Suppressor macrophage treated with lipopolysaccharide for 4 hours (primary cell): ENCODE measurements around the gene DNAL1.
"Not testable (repeated sequence)": the region's sequence is repeated elsewhere in the genome, so short reads cannot be mapped to it uniquely, and the experiment has no call there.

ENCODE experiments used
- DNase-seq: peaks from one replicate; pipeline ENCODE4 v3.0.0-alpha.2; 2020

DNAL1 gene

DNA sequence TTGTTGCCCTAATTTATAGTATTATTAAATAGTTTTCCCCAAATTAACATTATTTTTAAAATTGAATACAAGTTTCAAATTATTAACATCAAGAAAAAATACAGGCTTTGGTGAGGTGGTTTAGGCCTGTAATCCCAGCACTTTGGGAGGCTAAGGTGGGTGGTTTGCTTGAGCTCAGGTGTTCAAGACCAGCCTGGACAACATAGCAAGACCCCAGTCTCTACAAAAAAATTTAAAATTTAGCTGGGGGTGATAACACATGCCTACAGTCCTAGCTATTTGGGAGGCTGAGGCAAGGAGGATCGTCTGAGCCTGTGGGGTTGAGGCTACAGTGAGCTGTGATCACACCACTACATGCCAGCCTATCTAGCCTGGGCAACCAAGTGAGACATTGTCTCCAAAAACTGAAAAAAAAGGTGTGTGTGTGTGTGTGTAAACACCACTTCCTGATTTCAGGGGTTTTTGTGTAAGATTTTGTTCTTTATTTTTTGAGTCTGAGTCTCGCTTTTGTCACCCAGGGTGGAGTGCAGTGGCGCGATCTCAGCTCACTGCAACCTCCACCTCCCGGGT, 3.9 kb upstream of the DNAL1 start:
- DNase-seq: no peak

GRCh38 chr14:73645248-73645610, 443 bp downstream of the DNAL1 start:
- no peak for DNase-seq

GRCh38 chr14:73651005-73651404, 6.2 kb downstream of the DNAL1 start:
- DNase-seq: no peak

GRCh38 chr14:73655851-73656250, 11.1 kb downstream of the DNAL1 start:
- no peak for DNase-seq

- not testable (repeated sequence) for DNase-seq
Measured at GRCh38 chr14:73659202-73659601, 14.4 kb downstream of the DNAL1 start.

GRCh38 chr14:73660511-73660910, 15.7 kb downstream of the DNAL1 start:
- no peak for DNase-seq

DNA sequence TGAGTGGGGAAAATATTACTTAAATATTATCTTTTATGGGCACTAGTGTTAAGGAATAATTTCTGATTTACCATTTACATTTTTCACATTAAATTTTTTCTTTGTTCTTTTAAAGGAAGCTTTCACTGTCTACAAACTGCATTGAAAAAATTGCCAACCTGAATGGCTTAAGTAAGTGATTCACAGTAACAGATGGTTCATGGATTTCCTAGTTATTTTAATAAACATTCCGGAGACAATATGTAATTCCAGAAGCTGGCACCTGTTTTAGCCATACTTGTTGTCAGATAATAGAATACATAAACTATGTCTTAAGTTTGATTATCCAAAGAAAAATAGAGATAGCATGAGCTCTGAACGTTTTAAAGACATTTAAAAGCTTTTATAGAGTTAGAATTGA, 17.1 kb downstream of the DNAL1 start:
- DNase-seq: no peak

DNA sequence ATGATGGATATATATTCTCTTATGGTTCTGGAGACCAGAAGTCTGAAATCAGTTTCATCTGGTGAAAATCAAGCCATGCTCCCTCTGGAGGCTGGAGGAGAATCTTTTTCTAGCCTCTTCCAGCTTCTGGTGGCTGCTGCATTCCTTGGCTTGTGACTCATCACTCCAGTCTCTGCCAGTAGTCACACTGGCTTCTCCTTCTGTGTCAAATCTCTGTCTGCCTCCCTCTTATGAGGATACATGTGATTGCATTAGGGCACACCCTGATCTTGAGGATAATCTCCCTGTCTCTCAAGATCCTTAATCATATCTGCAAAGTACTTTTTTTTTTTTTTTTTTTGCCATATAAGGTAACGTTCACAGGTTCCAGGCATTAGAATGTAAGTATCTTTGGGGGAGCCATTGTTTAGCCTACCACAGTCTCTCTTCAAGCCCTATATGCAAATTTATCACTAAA, 17.7 kb downstream of the DNAL1 start:
- peak; percentile 50 for DNase-seq

GRCh38 chr14:73663548-73664212, 18.9 kb downstream of the DNAL1 start:
- no peak for DNase-seq

DNA sequence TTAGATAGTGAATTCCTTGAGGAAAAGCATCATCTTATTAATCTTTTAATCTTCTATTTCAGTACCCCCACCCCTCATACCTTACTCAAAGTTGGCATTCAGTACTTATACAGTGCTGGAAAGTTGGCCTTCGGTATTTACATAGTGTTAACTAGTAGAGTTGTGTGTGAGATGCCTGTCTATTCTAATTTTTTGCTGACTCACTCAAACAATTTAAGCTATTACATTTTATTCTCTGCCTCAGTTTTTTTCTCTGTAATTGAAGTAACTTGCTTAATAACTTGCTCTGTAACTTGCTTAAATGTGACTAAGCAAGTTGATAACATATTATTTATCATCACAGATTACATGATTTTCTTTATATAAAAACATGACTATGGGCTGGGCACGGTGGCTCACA, 20.3 kb downstream of the DNAL1 start:
- no peak for DNase-seq

GRCh38 chr14:73666583-73666982, 21.8 kb downstream of the DNAL1 start:
- no peak for DNase-seq

GRCh38 chr14:73667854-73668253, 23.1 kb downstream of the DNAL1 start:
- DNase-seq: no peak

- no peak for DNase-seq
Measured at GRCh38 chr14:73674986-73675385, 30.2 kb downstream of the DNAL1 start.

DNA sequence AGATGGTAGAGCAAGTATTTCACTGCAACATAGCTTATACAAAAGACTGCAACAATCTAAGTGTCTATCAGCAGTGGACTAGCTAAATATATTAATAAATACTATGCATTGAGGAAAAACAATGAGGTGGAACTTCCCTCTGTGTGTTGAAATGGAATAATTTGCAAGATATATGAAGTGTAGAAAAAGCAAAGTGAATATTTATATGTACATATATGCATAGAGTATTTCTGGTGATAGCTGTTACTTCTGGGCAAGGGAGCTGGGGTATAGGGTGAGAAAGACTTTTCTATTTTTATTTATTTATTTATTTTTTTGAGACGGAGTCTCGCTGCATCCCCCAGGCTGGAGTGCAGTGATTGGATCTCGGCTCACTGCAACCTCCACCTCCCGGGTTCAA, 33.9 kb downstream of the DNAL1 start:
- DNase-seq: no peak

- no peak for DNase-seq
Measured at GRCh38 chr14:73680821-73681220, 36.0 kb downstream of the DNAL1 start.

DNA sequence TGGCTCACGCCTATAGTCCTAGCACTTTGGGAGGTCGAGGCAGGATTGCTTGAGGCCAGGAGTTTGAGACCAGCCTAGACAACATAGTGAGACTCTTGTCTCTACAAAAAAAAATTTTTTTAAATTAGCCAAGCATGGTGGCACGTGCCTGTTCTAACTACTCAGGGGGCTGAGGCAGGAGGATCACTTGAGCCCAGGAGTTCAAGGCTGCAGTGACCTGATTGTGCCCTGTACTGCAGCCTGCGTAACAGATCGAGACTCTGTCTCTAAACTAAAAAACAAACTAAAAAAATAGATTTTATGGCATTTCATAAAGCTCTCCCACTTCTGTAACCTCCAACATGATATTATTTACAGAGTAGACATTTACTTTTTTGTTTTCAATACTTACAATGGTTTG, 39.8 kb downstream of the DNAL1 start:
- DNase-seq: no peak

- DNase-seq: no peak
Measured at GRCh38 chr14:73685328-73685727, 40.5 kb downstream of the DNAL1 start.

GRCh38 chr14:73686901-73687300, 42.1 kb downstream of the DNAL1 start:
- no peak for DNase-seq

GRCh38 chr14:73694083-73694482, 49.3 kb downstream of the DNAL1 start:
- no peak for DNase-seq

DNA sequence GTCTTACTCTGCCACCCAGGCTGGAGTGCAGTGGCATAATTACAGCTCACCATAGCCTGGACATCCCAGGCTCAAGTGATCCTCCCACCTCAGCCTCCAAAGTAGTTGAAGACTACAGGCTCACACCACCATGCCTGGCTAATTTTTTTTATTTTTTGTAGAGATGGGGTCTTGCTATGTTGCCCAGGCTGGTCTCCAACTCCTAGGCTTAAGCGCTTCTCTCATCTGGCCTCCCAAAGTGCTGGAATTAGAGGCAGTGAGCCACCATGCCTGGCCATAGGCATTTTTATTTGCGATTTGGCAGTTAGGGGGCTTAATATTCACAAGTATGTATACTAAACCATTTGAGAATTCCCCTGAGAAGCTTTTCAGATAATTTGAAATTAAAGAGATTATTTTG, 50.3 kb downstream of the DNAL1 start:
- no peak for DNase-seq

DNA sequence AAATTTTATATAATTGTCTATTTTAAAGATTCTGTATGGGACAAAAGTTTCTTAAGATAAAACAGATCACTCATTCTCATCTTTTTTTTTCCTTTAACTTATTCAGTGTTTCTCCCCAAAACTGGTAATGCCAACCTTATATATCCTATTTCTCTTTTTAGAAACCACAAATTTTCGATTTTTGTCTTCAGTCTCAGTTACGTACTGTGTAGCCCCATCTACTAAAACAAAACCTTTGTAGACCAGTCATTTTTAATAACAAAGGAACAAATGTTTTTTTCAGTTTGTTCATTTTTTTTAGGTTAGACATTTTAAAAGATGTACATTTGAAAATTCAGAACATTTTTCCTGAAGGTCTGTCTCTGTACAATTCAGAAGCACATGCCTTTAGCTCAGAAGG, 51.2 kb downstream of the DNAL1 start:
- no peak for DNase-seq

GRCh38 chr14:73696466-73697400, 51.9 kb downstream of the DNAL1 start:
- DNase-seq: peak; percentile 77

GRCh38 chr14:73700325-73700724, 55.5 kb downstream of the DNAL1 start:
- no peak for DNase-seq

GRCh38 chr14:73708076-73708475, 63.3 kb downstream of the DNAL1 start:
- not testable (repeated sequence) for DNase-seq
